Chondrocyte (in vitro differentiated cells): ENCODE results near the gene OGG1. TPM values are rescaled to one million over a fixed set of nuclear protein-coding genes. Genes with fewer than 3 reads are reported as not detected.

Source experiments
- DNase-seq: peaks from one replicate; pipeline ENCODE4 v3.0.0; 2021; ENCODE audit warnings: mixed read lengths, low spot score
- H3K27ac Mint-ChIP-seq: one replicate; pipeline ENCODE4 v1.8.0; 2021; ENCODE audit warnings: mild to moderate bottlenecking, moderate library complexity, mixed read lengths; ENCODE audit not compliant: unreplicated experiment
- H3K27me3 Mint-ChIP-seq: 2 replicates; pipeline ENCODE4 v1.8.0; 2021; ENCODE audit warnings: low read depth, mixed read lengths
- H3K36me3 Mint-ChIP-seq: 2 replicates; pipeline ENCODE4 v1.8.0; 2021; ENCODE audit warnings: low read depth, mixed read lengths
- H3K4me1 Mint-ChIP-seq: 2 replicates; pipeline ENCODE4 v1.8.0; 2021; ENCODE audit warnings: low read depth, mild to moderate bottlenecking, mixed read lengths
- H3K4me3 Mint-ChIP-seq: one replicate; pipeline ENCODE4 v1.8.0; 2021; ENCODE audit warnings: mild to moderate bottlenecking, moderate library complexity, mixed read lengths; ENCODE audit not compliant: unreplicated experiment
- H3K9me3 Mint-ChIP-seq: 2 replicates; pipeline ENCODE4 v1.8.0; 2021; ENCODE audit warnings: low read depth, mixed read lengths
- CTCF ChIP-seq: fragments of 200-600 bp; sonication (generic); IDR thresholded peaks from 2 replicates; pipeline ENCODE4 v1.5.0; 2021; ENCODE audit warnings: antibody characterized with exemption, mild to moderate bottlenecking, moderate library complexity
- total RNA-seq: library from RNA; stranded (reverse); gene quantifications from 3 replicates; pipeline ENCODE4 v1.2.1, GENCODE V29; 2021

Gene OGG1
- total RNA-seq, 1 donor from 2014 or later = 23.8 TPM

GRCh38 chr3:9745521-9745920 lies 4.2 kb upstream of the OGG1 start:
- no peak overlapping the region for H3K27ac Mint-ChIP-seq
- no peaks in the 10 kb centered on the region for H3K9me3 Mint-ChIP-seq
- DNase-seq = no peak
- no peak for TF ChIP-seq CTCF
- peaks cover 29% of the 10 kb centered on the region for H3K4me1 Mint-ChIP-seq
- peaks cover 33% of the 10 kb centered on the region for H3K36me3 Mint-ChIP-seq
- no peak overlapping the region for H3K4me3 Mint-ChIP-seq
- no peaks in the 10 kb centered on the region for H3K27me3 Mint-ChIP-seq

GRCh38 chr3:9746330-9746729 lies 3.4 kb upstream of the OGG1 start:
- DNase-seq = no peak
- Mint-ChIP-seq H3K4me3 (no peak overlapping the region), H3K9me3 (no peaks in the 10 kb centered on the region), H3K27ac (peak overlapping the region; percentile 61), H3K4me1 (peaks cover 38% of the 10 kb centered on the region), H3K36me3 (peaks cover 29% of the 10 kb centered on the region), H3K27me3 (no peaks in the 10 kb centered on the region)
- TF ChIP-seq CTCF = no peak

- no peak for DNase-seq
- no peak overlapping the region for H3K4me3 Mint-ChIP-seq
Observed at GRCh38 chr3:9747267-9747666, 2.5 kb upstream of the OGG1 start.

GRCh38 chr3:9748031-9748430 lies 1.7 kb upstream of the OGG1 start:
- no peaks in the 10 kb centered on the region for H3K27me3 Mint-ChIP-seq
- H3K4me3 Mint-ChIP-seq = no peak overlapping the region
- no peak for DNase-seq
- H3K9me3 Mint-ChIP-seq = no peaks in the 10 kb centered on the region
- H3K4me1 Mint-ChIP-seq = peaks cover 45% of the 10 kb centered on the region
- H3K36me3 Mint-ChIP-seq = peaks cover 31% of the 10 kb centered on the region
- H3K27ac Mint-ChIP-seq = peak overlapping the region; percentile 59
- no peak for TF ChIP-seq CTCF

More at GRCh38 chr3:9747267-9747666, 2.5 kb upstream of the OGG1 start:
- no peak overlapping the region for H3K27ac Mint-ChIP-seq
- no peaks in the 10 kb centered on the region for H3K9me3 Mint-ChIP-seq
- no peaks in the 10 kb centered on the region for H3K27me3 Mint-ChIP-seq
- peaks cover 35% of the 10 kb centered on the region for H3K36me3 Mint-ChIP-seq
- H3K4me1 Mint-ChIP-seq = peaks cover 45% of the 10 kb centered on the region
- TF ChIP-seq CTCF = no peak

DNA sequence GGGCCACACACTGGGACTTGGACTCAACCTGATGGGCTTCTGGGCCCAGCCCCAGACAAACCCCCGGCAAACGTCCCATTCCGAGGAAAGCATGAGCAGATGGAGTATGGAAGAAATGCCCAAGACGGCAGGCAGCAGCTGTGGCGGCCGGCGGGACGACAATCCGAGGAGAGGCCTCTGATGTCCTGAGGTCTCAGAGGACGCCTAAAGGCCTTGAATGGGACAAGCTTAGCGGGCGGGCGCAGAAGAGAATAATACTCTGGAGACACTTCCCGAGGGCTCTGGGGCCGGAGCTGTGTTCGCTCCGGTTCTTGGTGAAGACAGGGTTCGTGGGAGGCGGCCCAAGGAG lies 482 bp upstream of the OGG1 start:
- no peaks in the 10 kb centered on the region for H3K27me3 Mint-ChIP-seq
- H3K4me1 Mint-ChIP-seq = peaks cover 45% of the 10 kb centered on the region
- peak; percentile 10 for TF ChIP-seq CTCF
- no peak for DNase-seq
- no peaks in the 10 kb centered on the region for H3K9me3 Mint-ChIP-seq
- peak overlapping the region; percentile 96 for H3K4me3 Mint-ChIP-seq
- peak overlapping the region; percentile 96 for H3K27ac Mint-ChIP-seq
- H3K36me3 Mint-ChIP-seq = peaks cover 26% of the 10 kb centered on the region
